Ascending aorta (tissue), 2 donors: Measurements from ENCODE around the gene EIF4E1B. TPM values are rescaled to one million over a fixed set of nuclear protein-coding genes. Genes with fewer than 3 reads are reported as not detected.

Source experiments
- DNase-seq, 2 donors: peaks; one replicate each; pipeline ENCODE4 v3.0.0-alpha.2; 2019; ENCODE audit warnings: low spot score in 2 of 2
- H3K27ac ChIP-seq, 2 donors: fragments of 200-600 bp; sonication (generic); one replicate each; pipeline ENCODE4 v1.5.1; 2016 to 2017; ENCODE audit warnings: mild to moderate bottlenecking in 1 of 2
- H3K27me3 ChIP-seq: fragments of 200-600 bp; sonication (generic); one replicate; pipeline ENCODE4 v1.5.1; 2017
- H3K36me3 ChIP-seq, 2 donors: fragments of 200-600 bp; sonication (generic); one replicate each; pipeline ENCODE4 v1.5.1; 2016
- H3K4me1 ChIP-seq, 2 donors: fragments of 200-600 bp; sonication (generic); one replicate each; pipeline ENCODE4 v1.5.1; 2016 to 2017; ENCODE audit warnings: mild to moderate bottlenecking in 1 of 2
- H3K4me3 ChIP-seq, 2 donors: fragments of 200-600 bp; sonication (generic); one replicate each; pipeline ENCODE4 v1.5.1; 2016 to 2017; ENCODE audit warnings: mild to moderate bottlenecking in 1 of 2
- H3K9me3 ChIP-seq, 2 donors: fragments of 200-600 bp; sonication (generic); one replicate each; pipeline ENCODE4 v1.5.1; 2016
- intact Hi-C: fragments of 100-400 bp; cut with DNase I; formaldehyde crosslinking; loops from one replicate; pipeline ENCODE4 v1.15.1; 2023
- total RNA-seq: library from RNA; depleted of rRNA; stranded (reverse); fragments of >200 nt; gene quantifications from one replicate; pipeline ENCODE4 v1.1.0, GENCODE V29; 2016
- TF ChIP-seq, protein P1 (sequence below), 3 experiments: fragments of 200-600 bp in 2 of 3; fragments of 450-650 bp in 1 of 3; sonication (generic) in 2 of 3; IDR thresholded peaks; one replicate each; pipeline ENCODE4 v1.5.1; 2016 to 2019; ENCODE audit warnings: antibody characterized with exemption in 3 of 3, mild to moderate bottlenecking in 1 of 3, moderate library complexity in 1 of 3

The EIF4E1B gene
- total RNA-seq, 1 donor from 2014 or later: not detected

- Histone ChIP-seq H3K9me3 (no peaks in the 10 kb centered on the region), H3K4me3 (no peak overlapping the region), H3K27me3 (peaks cover 28% of the 10 kb centered on the region), H3K4me1 (peaks cover 5 to 12% of the 10 kb centered on the region in 2 donors), H3K36me3 (no peaks in the 10 kb centered on the region), H3K27ac (no peak overlapping the region)
- intact Hi-C loops: no loop called here
- TF ChIP-seq, protein P1, sequence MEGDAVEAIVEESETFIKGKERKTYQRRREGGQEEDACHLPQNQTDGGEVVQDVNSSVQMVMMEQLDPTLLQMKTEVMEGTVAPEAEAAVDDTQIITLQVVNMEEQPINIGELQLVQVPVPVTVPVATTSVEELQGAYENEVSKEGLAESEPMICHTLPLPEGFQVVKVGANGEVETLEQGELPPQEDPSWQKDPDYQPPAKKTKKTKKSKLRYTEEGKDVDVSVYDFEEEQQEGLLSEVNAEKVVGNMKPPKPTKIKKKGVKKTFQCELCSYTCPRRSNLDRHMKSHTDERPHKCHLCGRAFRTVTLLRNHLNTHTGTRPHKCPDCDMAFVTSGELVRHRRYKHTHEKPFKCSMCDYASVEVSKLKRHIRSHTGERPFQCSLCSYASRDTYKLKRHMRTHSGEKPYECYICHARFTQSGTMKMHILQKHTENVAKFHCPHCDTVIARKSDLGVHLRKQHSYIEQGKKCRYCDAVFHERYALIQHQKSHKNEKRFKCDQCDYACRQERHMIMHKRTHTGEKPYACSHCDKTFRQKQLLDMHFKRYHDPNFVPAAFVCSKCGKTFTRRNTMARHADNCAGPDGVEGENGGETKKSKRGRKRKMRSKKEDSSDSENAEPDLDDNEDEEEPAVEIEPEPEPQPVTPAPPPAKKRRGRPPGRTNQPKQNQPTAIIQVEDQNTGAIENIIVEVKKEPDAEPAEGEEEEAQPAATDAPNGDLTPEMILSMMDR (IDR thresholded peaks at IDR 0.05): no peak
- DNase-seq: no peak
Measured at GRCh38 chr5:176625512-176625911, 5.0 kb upstream of the EIF4E1B start.

DNA sequence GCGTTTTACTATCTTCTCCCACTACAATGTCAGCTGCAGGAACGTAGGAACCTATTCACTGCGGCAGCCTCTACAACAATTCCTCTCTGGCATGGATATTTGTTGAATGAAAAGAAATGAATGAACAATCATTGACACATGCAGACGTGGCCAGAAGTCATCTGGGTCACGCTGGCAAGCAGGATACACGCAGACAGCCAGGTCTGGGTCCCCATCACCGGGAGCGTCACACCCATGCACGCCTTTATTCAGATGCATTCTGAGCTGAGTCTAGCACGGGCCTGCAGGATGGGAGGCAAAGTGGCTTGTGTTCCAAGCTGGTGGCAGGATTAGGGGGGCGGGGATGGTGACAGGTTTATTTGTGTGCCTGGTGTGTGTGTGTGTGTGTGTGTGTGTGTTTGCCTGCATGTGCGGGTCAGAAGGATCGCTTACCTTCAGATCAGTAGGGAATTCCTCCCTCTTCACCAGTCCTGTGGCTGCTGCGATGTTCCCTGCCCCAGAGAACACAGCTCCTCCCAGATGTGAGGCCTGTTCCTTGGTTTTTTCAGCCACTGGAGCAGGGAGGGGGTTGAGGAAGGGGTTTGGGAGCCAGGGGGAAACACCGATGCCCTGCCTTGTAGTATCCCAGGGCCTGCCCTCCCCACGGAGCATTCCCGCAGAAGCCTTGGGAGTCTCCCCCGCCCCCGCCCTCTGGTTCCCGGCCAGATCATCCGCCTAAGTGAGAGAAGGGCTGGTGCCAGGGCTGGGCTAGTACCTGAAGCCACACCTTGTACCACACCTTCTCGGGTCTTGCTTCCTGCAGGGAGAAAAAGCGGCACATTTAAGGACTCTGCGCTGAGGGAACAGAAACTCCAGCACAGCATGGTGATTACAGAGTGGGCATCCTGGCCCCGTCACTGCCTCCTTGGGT is 4.3 kb upstream of the EIF4E1B start:
- Histone ChIP-seq H3K36me3 (no peaks in the 10 kb centered on the region), H3K4me1 (peaks cover 5 to 13% of the 10 kb centered on the region in 2 donors), H3K4me3 (no peak overlapping the region), H3K27me3 (peaks cover 21% of the 10 kb centered on the region), H3K9me3 (no peaks in the 10 kb centered on the region), H3K27ac (no peak overlapping the region)
- no peak for DNase-seq
- TF ChIP-seq, protein P1 (IDR thresholded peaks at IDR 0.05): no peak
- intact Hi-C loops: no loop called here

DNA sequence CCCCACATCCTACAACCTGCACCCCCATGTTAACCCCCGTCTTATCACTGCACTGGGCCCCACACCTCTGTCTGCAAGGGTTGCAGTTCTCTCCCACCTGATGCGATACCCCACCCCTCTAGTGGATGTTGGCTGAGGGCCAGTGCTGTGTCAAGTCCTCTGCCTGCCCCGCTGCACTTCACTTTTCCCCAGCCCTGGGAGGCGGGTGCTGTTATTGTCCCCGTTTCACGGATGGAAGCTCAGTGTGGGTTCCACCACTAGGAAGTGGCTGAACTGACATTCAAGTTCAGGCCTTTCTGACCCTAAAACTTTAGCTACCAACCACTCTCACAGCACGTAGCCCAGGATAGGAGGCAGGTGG is 3.6 kb upstream of the EIF4E1B start:
- no peak overlapping the region for H3K27ac ChIP-seq
- H3K36me3 ChIP-seq: no peaks in the 10 kb centered on the region
- TF ChIP-seq, protein P1 (IDR thresholded peaks at IDR 0.05): no peak
- intact Hi-C loops: no loop called here
- H3K4me1 ChIP-seq: peaks cover 5 to 13% of the 10 kb centered on the region in 2 donors
- no peak for DNase-seq
- H3K9me3 ChIP-seq: no peaks in the 10 kb centered on the region
- peaks cover 20% of the 10 kb centered on the region for H3K27me3 ChIP-seq
- no peak overlapping the region for H3K4me3 ChIP-seq

- H3K9me3 ChIP-seq: no peaks in the 10 kb centered on the region
- peaks cover 5 to 13% of the 10 kb centered on the region in 2 donors for H3K4me1 ChIP-seq
- peaks cover 20% of the 10 kb centered on the region for H3K27me3 ChIP-seq
- no peak overlapping the region for H3K4me3 ChIP-seq
- no peak for DNase-seq
- no peaks in the 10 kb centered on the region for H3K36me3 ChIP-seq
- intact Hi-C loops: no loop called here
- TF ChIP-seq, protein P1 (IDR thresholded peaks at IDR 0.05): no peak
- H3K27ac ChIP-seq: no peak overlapping the region
Measured at GRCh38 chr5:176627582-176627981, 2.9 kb upstream of the EIF4E1B start.

DNA sequence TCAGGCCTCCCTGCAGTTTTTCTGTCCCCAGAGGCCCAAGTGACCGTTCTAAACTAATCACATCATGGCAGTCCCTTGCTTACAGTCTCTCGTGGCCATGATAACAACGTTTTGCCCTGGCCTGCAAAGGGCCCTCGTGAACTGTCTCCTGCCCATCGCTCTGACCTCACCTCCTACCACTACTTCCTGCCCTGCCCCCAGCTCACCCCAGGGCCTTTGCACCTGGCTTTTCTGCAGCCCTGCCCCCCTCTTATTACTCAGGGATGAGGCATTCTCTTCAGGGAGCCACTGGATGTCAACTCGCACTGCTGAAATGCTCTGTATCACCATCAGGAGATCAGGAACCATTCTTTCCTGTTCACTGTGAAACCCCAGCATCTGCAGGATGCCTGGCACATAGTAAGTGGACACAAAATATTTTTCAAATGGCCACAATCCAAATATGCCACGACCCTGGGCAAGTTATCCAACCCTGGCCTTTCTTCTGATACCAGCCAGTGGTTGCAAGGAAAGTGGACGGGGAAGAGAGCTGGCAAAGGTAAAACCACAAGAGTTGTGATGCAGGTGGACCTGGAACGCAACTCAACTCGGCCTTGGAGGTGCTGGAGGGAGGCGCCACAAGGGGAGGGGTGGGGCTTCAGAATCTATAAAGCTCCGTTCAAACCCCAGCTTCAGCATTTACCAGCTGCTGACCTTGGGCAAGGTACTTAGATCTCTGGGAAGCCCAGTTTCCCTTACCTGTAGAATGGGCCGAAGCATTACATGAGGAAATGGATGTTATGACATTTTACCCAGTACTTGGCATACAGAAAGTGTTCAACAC is 1.9 kb upstream of the EIF4E1B start:
- H3K4me1 ChIP-seq: peaks cover 5 to 13% of the 10 kb centered on the region in 2 donors
- no peaks in the 10 kb centered on the region for H3K36me3 ChIP-seq
- TF ChIP-seq, protein P1 (IDR thresholded peaks at IDR 0.05): no peak
- peaks cover 20% of the 10 kb centered on the region for H3K27me3 ChIP-seq
- intact Hi-C loops: no loop called here
- DNase-seq: no peak
- no peaks in the 10 kb centered on the region for H3K9me3 ChIP-seq
- H3K4me3 ChIP-seq: no peak overlapping the region
- no peak overlapping the region for H3K27ac ChIP-seq
